Left hindlimb (tissue), 1 donor: Measurements from ENCODE around the gene TNS1.

Experiments used
- DNase-seq: peaks from one replicate; pipeline ENCODE4 v3.0.0-alpha.2; 2018

The TNS1 gene

GRCh38 chr2:218029366-218030360 lies 26.9 kb upstream of the TNS1 start:
- DNase-seq = no peak

GRCh38 chr2:218028562-218029348 lies 26.0 kb upstream of the TNS1 start:
- no peak for DNase-seq

GRCh38 chr2:218028189-218028495 lies 25.3 kb upstream of the TNS1 start:
- no peak for DNase-seq

- DNase-seq = no peak
Observed at GRCh38 chr2:218027426-218028188, 24.8 kb upstream of the TNS1 start.

- DNase-seq = no peak
Observed at GRCh38 chr2:218026676-218027425, 24.1 kb upstream of the TNS1 start.

- no peak for DNase-seq
Observed at GRCh38 chr2:218026244-218026643, 23.4 kb upstream of the TNS1 start.

- DNase-seq = no peak
Observed at GRCh38 chr2:218024871-218025270, 22.1 kb upstream of the TNS1 start.

GRCh38 chr2:218024336-218024735 lies 21.5 kb upstream of the TNS1 start:
- peak; percentile 12 for DNase-seq

- DNase-seq = peak; percentile 24
Observed at GRCh38 chr2:218023636-218024035, 20.8 kb upstream of the TNS1 start.

- DNase-seq = peak; percentile 14
Observed at GRCh38 chr2:218022851-218023530, 20.2 kb upstream of the TNS1 start.

GRCh38 chr2:218022131-218022850 lies 19.5 kb upstream of the TNS1 start:
- DNase-seq = peak; percentile 28

- DNase-seq = peak; percentile 25
Observed at GRCh38 chr2:218021536-218022071, 18.8 kb upstream of the TNS1 start.

- DNase-seq = peak; percentile 8
Observed at GRCh38 chr2:218020966-218021535, 18.3 kb upstream of the TNS1 start.

- no peak for DNase-seq
Observed at GRCh38 chr2:218020281-218020680, 17.5 kb upstream of the TNS1 start.

- peak; percentile 13 for DNase-seq
Observed at GRCh38 chr2:218019411-218020060, 16.7 kb upstream of the TNS1 start.

- DNase-seq = peak; percentile 2
Observed at GRCh38 chr2:218018842-218019125, 16.0 kb upstream of the TNS1 start.

GRCh38 chr2:218017211-218018053 lies 14.6 kb upstream of the TNS1 start:
- DNase-seq = peak; percentile 21

GRCh38 chr2:218016810-218017209 lies 14.0 kb upstream of the TNS1 start:
- no peak for DNase-seq
